Measurements from ENCODE around the gene ZCCHC7.
"Not testable (repeated sequence)": the region's sequence is repeated elsewhere in the genome, so short reads cannot be mapped to it uniquely, and the experiment has no call there.

The ZCCHC7 gene

DNA sequence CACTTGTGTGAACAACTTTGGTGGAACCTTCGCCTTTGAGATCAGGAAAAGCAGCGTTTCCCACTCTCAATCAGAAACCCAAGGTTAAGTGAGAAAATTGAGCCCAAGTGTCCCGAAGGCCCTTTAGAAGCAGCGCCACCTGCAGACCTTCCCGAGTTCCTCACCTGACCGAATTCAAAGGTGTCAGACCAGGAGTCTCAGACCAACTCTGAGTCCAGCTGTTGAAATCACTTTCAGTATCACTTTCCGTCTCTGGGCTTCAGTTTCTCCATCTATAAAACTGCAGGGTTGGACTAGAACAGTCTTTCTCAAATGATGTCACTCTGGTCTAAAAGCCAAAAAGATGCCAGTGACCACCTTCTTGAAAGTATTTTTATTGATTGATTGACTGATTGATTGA is 270.4 kb downstream of the ZCCHC7 start:
- POLR2A ChIA-PET, result no interaction called here
- TF ChIP-seq, protein P1, sequence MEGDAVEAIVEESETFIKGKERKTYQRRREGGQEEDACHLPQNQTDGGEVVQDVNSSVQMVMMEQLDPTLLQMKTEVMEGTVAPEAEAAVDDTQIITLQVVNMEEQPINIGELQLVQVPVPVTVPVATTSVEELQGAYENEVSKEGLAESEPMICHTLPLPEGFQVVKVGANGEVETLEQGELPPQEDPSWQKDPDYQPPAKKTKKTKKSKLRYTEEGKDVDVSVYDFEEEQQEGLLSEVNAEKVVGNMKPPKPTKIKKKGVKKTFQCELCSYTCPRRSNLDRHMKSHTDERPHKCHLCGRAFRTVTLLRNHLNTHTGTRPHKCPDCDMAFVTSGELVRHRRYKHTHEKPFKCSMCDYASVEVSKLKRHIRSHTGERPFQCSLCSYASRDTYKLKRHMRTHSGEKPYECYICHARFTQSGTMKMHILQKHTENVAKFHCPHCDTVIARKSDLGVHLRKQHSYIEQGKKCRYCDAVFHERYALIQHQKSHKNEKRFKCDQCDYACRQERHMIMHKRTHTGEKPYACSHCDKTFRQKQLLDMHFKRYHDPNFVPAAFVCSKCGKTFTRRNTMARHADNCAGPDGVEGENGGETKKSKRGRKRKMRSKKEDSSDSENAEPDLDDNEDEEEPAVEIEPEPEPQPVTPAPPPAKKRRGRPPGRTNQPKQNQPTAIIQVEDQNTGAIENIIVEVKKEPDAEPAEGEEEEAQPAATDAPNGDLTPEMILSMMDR (IDR thresholded peaks at IDR 0.05; ENCODE audit: insufficient read depth, low read length, missing control alignments), result no peak
- CTCF ChIA-PET, result no interaction called here
- H3K4me3 ChIP-seq (ENCODE audit: low read depth, low read length), result no peak overlapping the region
- DNase-seq (ENCODE audit: low read depth, low spot score), result no peak

DNA sequence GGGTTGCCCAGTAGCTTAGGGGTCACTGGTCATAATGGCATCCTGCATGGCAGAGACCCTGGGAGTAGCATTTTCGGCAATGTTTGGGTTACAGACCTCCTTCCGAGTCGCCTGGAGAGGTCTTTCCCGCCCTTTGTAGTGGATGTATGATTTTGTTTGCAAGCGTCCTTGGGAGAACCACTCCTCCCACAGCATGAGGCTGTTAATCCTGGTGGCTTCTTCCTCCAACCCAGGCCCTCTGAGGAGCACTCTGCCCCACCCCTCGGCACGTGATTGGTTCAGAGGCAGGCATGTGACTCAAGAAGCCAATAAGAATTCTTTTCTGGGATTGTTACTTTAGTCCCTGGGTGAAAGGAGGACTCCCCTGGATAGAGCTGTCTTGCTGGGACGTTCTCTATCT is 271.9 kb downstream of the ZCCHC7 start:
- no peak for DNase-seq (ENCODE audit: low read depth, low spot score)
- TF ChIP-seq, protein P1 (IDR thresholded peaks at IDR 0.05; ENCODE audit: insufficient read depth, low read length, missing control alignments), result no peak
- H3K4me3 ChIP-seq (ENCODE audit: low read depth, low read length), result no peak overlapping the region
- ChIA-PET CTCF (no interaction called here), POLR2A (no interaction called here)

DNA sequence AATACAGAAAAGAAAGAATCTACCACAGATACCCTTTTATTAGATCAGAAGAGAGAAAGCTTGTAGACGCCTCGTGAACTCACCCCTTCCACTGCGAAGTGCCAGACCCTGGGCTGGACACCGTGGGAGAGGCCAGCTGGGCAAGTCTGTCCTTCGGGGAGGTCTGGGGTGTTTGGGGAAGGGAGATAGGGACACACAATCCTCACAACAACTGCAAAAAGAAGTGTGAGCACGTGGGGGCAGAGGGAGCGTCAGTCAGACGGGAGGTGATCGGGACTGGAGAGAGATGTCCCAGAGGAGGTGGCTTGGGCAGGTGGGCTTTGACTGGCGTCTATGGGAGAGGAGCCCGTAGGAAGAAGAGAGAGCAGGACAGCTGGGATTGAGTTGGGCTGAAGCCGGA is 274.9 kb downstream of the ZCCHC7 start:
- no peak for DNase-seq (ENCODE audit: low read depth, low spot score)
- H3K4me3 ChIP-seq (ENCODE audit: low read depth, low read length), result no peak overlapping the region
- TF ChIP-seq, protein P1 (IDR thresholded peaks at IDR 0.05; ENCODE audit: insufficient read depth, low read length, missing control alignments), result no peak
- ChIA-PET POLR2A (no interaction called here), CTCF (interaction anchor here (0.9 to 1.5 kb wide), 4 partner anchors 8 to 522 kb away, joined by 3 to 4 read pairs (median 4); no protein-coding TSS in a partner anchor)

DNA sequence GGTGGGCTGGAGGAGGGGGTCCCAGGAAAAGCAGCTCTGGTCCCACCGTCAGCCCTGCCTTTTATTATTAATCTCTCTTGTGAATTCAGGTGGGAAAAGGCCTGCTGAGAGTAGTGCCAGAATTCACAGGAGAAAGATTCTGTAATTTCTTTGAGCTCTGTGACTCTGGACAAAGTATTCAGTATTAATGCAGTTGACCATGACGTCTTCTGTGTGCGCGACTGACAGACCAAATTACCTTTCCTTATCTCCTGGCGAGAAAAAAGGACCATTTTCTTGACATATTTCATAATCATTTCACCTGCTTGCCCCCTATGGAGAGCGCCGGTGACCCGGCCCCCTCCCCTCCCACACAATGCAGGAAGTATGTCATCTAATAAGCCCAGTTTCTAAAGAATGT is 275.3 kb downstream of the ZCCHC7 start:
- TF ChIP-seq, protein P1 (IDR thresholded peaks at IDR 0.05; ENCODE audit: insufficient read depth, low read length, missing control alignments), result no peak
- POLR2A ChIA-PET, result no interaction called here
- no peak overlapping the region for H3K4me3 ChIP-seq (ENCODE audit: low read depth, low read length)

DNA sequence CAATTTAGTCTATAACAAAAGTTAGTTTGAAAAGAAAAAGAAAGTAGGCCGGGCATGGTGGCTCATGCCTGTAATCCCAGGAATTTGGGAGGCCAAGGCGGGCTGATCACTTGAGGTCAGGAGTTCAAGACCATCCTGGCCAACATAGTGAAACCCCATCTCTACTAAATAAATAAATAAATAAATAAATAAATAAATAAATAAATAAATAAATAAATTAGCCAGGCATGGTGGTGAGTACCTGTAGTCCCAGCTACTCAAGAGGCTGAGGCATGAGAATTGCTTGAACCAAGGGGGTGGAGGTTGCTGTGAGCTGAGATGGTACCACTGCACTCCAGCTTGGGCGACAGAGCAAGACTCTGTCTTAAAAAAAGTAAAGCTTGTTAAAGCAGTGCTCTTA is 277.6 kb downstream of the ZCCHC7 start:
- DNase-seq (ENCODE audit: low read depth, low spot score); H3K4me3 ChIP-seq (ENCODE audit: low read depth, low read length); POLR2A ChIA-PET: not testable (repeated sequence)
- CTCF ChIA-PET, result interaction anchor here (1.0 to 2.2 kb wide), 3 partner anchors 9 to 17 kb away, joined by 3 to 9 read pairs (median 5); no protein-coding TSS in a partner anchor

More for the DNA sequence above, 275.3 kb downstream of the ZCCHC7 start:
- no peak for DNase-seq (ENCODE audit: low read depth, low spot score)
- CTCF ChIA-PET, result interaction anchor here (0.9 to 1.5 kb wide), 4 partner anchors 9 to 522 kb away, joined by 3 to 4 read pairs (median 4); no protein-coding TSS in a partner anchor

DNA sequence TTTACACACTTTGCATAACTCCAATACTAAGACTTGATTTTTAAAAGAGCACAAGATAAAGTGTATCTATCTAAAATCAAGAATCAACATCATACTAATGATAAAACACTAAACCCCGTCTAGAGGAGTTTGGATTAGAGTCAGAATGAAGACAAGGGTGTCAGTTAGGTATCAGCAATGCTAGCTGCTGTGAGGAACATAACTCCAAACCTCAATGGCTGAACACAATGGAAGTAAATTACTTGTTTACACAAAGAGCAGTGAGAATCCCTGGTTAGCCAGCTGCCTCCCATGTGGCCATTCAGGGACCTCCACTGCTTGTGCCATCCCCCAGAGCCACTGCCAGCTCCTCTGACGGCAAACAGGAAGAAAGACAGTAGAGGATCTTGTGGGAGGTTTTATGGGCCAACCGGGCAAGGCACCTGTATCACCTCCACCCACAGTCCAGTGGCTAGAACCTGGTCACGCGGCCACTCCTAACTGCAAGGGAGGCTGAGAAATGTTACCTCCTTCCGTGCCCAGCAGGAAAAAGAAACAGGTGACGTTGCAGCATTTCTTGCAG is 278.2 kb downstream of the ZCCHC7 start:
- TF ChIP-seq, protein P1 (IDR thresholded peaks at IDR 0.05; ENCODE audit: insufficient read depth, low read length, missing control alignments), result no peak
- H3K4me3 ChIP-seq (ENCODE audit: low read depth, low read length), result no peak overlapping the region
- ChIA-PET CTCF (interaction anchor here (1.0 to 2.2 kb wide), 3 partner anchors 9 to 16 kb away, joined by 3 to 9 read pairs (median 5); no protein-coding TSS in a partner anchor), POLR2A (no interaction called here)
- no peak for DNase-seq (ENCODE audit: low read depth, low spot score)

DNA sequence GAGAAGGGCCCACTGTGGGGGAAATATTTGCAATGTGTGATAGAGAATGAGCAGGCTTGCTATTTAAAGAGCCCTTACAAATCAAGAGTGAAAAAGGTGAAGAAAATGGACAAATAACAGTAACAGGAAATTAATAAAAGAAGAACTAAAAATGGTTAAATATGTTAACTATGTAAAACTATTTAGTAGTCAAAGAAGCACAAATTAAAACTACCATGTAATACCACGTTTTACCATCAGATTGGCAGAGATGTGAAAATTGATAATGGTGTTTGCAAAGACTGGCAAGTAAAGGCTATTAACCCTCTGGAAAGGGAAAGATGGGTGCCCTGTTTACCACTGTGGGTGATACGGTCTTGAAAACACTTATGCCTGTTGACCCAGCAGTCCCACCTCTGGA is 279.0 kb downstream of the ZCCHC7 start:
- DNase-seq (ENCODE audit: low read depth, low spot score), result no peak
- ChIA-PET POLR2A (no interaction called here), CTCF (interaction anchor here (2.0 to 2.2 kb wide), 2 partner anchors 8 to 15 kb away, joined by 5 to 9 read pairs; no protein-coding TSS in a partner anchor)
- H3K4me3 ChIP-seq (ENCODE audit: low read depth, low read length), result no peak overlapping the region
- TF ChIP-seq, protein P1 (IDR thresholded peaks at IDR 0.05; ENCODE audit: insufficient read depth, low read length, missing control alignments), result no peak

Data from AG04449 (cell line).